ENCODE results near the gene PDE4B.

- TF ChIP-seq CTCF (conservative IDR thresholded peaks at IDR 0.05; ENCODE audit: low read length) (no peak), EZH2phosphoT487 (IDR thresholded peaks at IDR 0.05; ENCODE audit: borderline replicate concordance) (no peak)
Observed at GRCh38 chr1:66323958-66324625, 531.4 kb downstream of the PDE4B start.

Measured in Loucy (cell line).